Astrocyte (in vitro differentiated cells and primary cell): Measurements from ENCODE around the gene BSND. TPM values are rescaled to one million over a fixed set of nuclear protein-coding genes. Genes with fewer than 3 reads are reported as not detected.

Source experiments
- DNase-seq: peaks from one replicate; pipeline ENCODE4 v3.0.0-alpha.2; 2010; ENCODE audit warnings: low read depth
- FAIRE-seq: peaks from 2 replicates; lab custom pipeline; 2011; peaks lifted over from hg19 to GRCh38; lab: Jason Lieb, UNC
- H2AFZ ChIP-seq: 2 replicates; pipeline ENCODE4 v1.6.0; 2012; ENCODE audit warnings: low read depth, low read length, inconsistent platforms
- H3K27ac ChIP-seq: 2 replicates; pipeline ENCODE4 v1.5.1; 2011; ENCODE audit warnings: low read depth, low read length, inconsistent platforms
- H3K27me3 ChIP-seq: 2 replicates; pipeline ENCODE4 v1.6.0; 2011; ENCODE audit warnings: low read length, inconsistent platforms; ENCODE audit not compliant: insufficient read depth
- H3K36me3 ChIP-seq: 2 replicates; pipeline ENCODE4 v1.5.1; 2011; ENCODE audit warnings: low read length, inconsistent platforms; ENCODE audit not compliant: insufficient read depth
- H3K4me1 ChIP-seq: 2 replicates; pipeline ENCODE4 v1.5.1; 2011; ENCODE audit warnings: low read length, inconsistent platforms; ENCODE audit not compliant: insufficient read depth
- H3K4me2 ChIP-seq: 2 replicates; pipeline ENCODE4 v1.6.0; 2012; ENCODE audit warnings: low read length, inconsistent platforms
- H3K4me3 ChIP-seq: 2 replicates; pipeline ENCODE4 v1.5.1; 2011; ENCODE audit warnings: low read depth, mild to moderate bottlenecking, low read length, inconsistent platforms; ENCODE audit not compliant: insufficient read depth
- H3K79me2 ChIP-seq: 2 replicates; pipeline ENCODE4 v1.6.0; 2012; ENCODE audit warnings: mild to moderate bottlenecking, low read length, inconsistent platforms; ENCODE audit not compliant: insufficient read depth
- H3K9ac ChIP-seq: 2 replicates; pipeline ENCODE4 v1.6.0; 2012; ENCODE audit warnings: mild to moderate bottlenecking, low read length, inconsistent platforms
- H3K9me3 ChIP-seq: 2 replicates; pipeline ENCODE4 v1.5.1; 2012; ENCODE audit warnings: low read depth, mild to moderate bottlenecking, low read length, inconsistent platforms; ENCODE audit not compliant: insufficient read depth
- H4K20me1 ChIP-seq: 2 replicates; pipeline ENCODE4 v1.6.0; 2012; ENCODE audit warnings: low read length, inconsistent platforms; ENCODE audit not compliant: insufficient read depth
- H3K27ac Mint-ChIP-seq: one replicate; pipeline ENCODE4 v1.8.0; 2021; ENCODE audit warnings: mild to moderate bottlenecking, mixed read lengths; ENCODE audit not compliant: unreplicated experiment
- H3K27me3 Mint-ChIP-seq: one replicate; pipeline ENCODE4 v1.8.0; 2021; ENCODE audit warnings: low read depth, mixed read lengths; ENCODE audit not compliant: unreplicated experiment
- H3K36me3 Mint-ChIP-seq: one replicate; pipeline ENCODE4 v1.8.0; 2021; ENCODE audit warnings: low read depth, mixed read lengths; ENCODE audit not compliant: unreplicated experiment
- H3K4me1 Mint-ChIP-seq: one replicate; pipeline ENCODE4 v1.8.0; 2021; ENCODE audit warnings: low read depth, mixed read lengths; ENCODE audit not compliant: unreplicated experiment
- H3K4me3 Mint-ChIP-seq: one replicate; pipeline ENCODE4 v1.8.0; 2021; ENCODE audit warnings: mild to moderate bottlenecking, moderate library complexity, mixed read lengths; ENCODE audit not compliant: unreplicated experiment
- H3K9me3 Mint-ChIP-seq: one replicate; pipeline ENCODE4 v1.8.0; 2021; ENCODE audit warnings: mild to moderate bottlenecking, mixed read lengths; ENCODE audit not compliant: unreplicated experiment
- EZH2 ChIP-seq: IDR thresholded peaks from 2 replicates; pipeline ENCODE4 v1.6.1; 2012; ENCODE audit warnings: mild to moderate bottlenecking, low read length, inconsistent platforms; ENCODE audit not compliant: insufficient read depth
- total RNA-seq: library from RNA; stranded (reverse); gene quantifications from 2 replicates; pipeline ENCODE4 v1.2.1, GENCODE V29; 2021
- TF ChIP-seq, protein P1 (sequence below): IDR thresholded peaks from 2 replicates; pipeline ENCODE4 v1.5.1; 2011; ENCODE audit warnings: low read depth, mild to moderate bottlenecking, inconsistent platforms, low read length, moderate library complexity; ENCODE audit not compliant: insufficient read depth

BSND gene
- total RNA-seq, 1 donor from 2014 or later: not detected

DNA sequence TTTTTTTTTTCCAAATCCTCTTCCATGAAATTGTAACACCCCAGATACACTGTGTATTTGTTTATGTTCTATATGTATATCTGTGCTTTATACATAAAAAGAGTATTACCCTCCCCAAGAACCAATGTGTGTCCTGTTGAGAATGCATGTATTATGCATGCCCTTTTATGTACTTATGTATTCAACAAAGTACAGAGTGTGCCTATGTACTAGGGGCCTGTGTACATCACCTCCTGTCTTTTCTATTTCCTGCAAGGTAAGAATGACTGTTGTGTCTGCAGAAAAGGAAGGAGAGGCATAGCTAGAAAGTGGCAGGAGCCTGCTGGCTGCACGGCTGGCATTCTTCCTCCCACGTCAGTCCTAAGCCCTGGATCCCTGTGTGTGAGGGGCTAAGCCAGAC, 11.3 kb upstream of the BSND start:
- H3K36me3 Mint-ChIP-seq: peaks cover 3% of the 10 kb centered on the region
- H3K4me1 Mint-ChIP-seq: peaks cover 13% of the 10 kb centered on the region
- H2AFZ ChIP-seq: no peak overlapping the region
- H3K27ac ChIP-seq: no peak overlapping the region
- H3K9me3 Mint-ChIP-seq: no peaks in the 10 kb centered on the region
- no peaks in the 10 kb centered on the region for H4K20me1 ChIP-seq
- no peaks in the 10 kb centered on the region for H3K9me3 ChIP-seq
- H3K27me3 Mint-ChIP-seq: peaks cover 27% of the 10 kb centered on the region
- H3K36me3 ChIP-seq: no peaks in the 10 kb centered on the region
- H3K9ac ChIP-seq: no peak overlapping the region
- peaks cover 13% of the 10 kb centered on the region for H3K27me3 ChIP-seq
- H3K4me3 Mint-ChIP-seq: no peak overlapping the region
- TF ChIP-seq EZH2: no peak
- TF ChIP-seq, protein P1, sequence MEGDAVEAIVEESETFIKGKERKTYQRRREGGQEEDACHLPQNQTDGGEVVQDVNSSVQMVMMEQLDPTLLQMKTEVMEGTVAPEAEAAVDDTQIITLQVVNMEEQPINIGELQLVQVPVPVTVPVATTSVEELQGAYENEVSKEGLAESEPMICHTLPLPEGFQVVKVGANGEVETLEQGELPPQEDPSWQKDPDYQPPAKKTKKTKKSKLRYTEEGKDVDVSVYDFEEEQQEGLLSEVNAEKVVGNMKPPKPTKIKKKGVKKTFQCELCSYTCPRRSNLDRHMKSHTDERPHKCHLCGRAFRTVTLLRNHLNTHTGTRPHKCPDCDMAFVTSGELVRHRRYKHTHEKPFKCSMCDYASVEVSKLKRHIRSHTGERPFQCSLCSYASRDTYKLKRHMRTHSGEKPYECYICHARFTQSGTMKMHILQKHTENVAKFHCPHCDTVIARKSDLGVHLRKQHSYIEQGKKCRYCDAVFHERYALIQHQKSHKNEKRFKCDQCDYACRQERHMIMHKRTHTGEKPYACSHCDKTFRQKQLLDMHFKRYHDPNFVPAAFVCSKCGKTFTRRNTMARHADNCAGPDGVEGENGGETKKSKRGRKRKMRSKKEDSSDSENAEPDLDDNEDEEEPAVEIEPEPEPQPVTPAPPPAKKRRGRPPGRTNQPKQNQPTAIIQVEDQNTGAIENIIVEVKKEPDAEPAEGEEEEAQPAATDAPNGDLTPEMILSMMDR: no peak
- DNase-seq: no peak
- H3K79me2 ChIP-seq: no peaks in the 10 kb centered on the region
- peaks cover 5% of the 10 kb centered on the region for H3K4me1 ChIP-seq
- no peak overlapping the region for H3K4me3 ChIP-seq
- no peak overlapping the region for H3K27ac Mint-ChIP-seq
- no peak for FAIRE-seq
- H3K4me2 ChIP-seq: no peak overlapping the region

DNA sequence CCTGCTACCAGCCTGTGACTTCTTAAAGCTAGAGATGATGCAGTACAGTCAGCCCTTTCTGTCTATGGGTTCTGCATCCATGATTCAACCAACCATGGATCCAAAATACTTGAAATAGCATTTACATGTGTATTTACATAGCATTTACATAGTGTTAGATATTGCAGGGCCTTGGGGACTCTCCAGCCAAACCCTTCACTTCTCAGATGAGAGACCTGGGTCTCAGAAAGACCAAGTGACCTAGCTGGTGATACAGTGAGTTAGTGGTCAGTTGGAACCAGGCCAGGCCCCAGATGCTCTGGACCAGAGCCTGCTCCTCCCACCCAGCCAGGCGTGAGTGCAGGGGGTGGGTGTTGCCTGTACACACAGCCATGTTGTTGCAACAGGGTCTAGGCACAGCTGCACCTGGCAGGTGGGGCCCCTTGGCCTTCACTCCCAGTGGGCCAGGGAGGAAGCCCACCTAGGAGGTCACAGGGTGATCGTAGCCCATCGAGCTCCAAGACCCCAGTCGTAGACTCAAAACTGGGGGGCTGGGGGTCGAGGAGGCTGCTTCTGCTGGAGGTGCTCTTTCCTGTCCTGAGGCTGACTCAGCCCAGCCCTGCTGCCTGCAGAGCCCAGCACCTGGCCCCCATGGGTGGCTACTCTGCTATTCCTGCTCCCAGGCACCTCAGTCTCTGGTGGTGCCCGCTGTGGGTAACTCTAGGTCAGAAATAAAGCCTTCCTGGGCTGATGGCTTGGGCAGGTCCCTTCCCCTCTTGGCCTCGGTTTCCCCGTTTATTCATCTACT, 10.6 kb upstream of the BSND start:
- Histone ChIP-seq H3K4me2 (no peak overlapping the region), H3K36me3 (no peaks in the 10 kb centered on the region)
- H3K27me3 Mint-ChIP-seq: peaks cover 26% of the 10 kb centered on the region

More for the DNA sequence above, 10.6 kb upstream of the BSND start:
- no peak overlapping the region for H3K9ac ChIP-seq
- no peaks in the 10 kb centered on the region for H4K20me1 ChIP-seq
- peaks cover 3% of the 10 kb centered on the region for H3K36me3 Mint-ChIP-seq
- peak; percentile 65 for DNase-seq
- peaks cover 13% of the 10 kb centered on the region for H3K4me1 Mint-ChIP-seq
- H3K9me3 Mint-ChIP-seq: no peaks in the 10 kb centered on the region
- no peak overlapping the region for H3K4me3 ChIP-seq
- peaks cover 9% of the 10 kb centered on the region for H3K27me3 ChIP-seq
- no peak for FAIRE-seq
- no peaks in the 10 kb centered on the region for H3K79me2 ChIP-seq
- H2AFZ ChIP-seq: no peak overlapping the region
- peaks cover 5% of the 10 kb centered on the region for H3K4me1 ChIP-seq
- TF ChIP-seq, protein P1: no peak
- TF ChIP-seq EZH2: no peak
- H3K9me3 ChIP-seq: no peaks in the 10 kb centered on the region
- no peak overlapping the region for H3K27ac Mint-ChIP-seq
- H3K4me3 Mint-ChIP-seq: no peak overlapping the region
- no peak overlapping the region for H3K27ac ChIP-seq
